ENCODE data around the gene EGLN3.

GRCh38 chr14:33943096-33943883, 7.6 kb downstream of the EGLN3 start:
- no peak for TF ChIP-seq CTCF (conservative IDR thresholded peaks at IDR 0.05)
- TF ChIP-seq EZH2 (IDR thresholded peaks at IDR 0.05; ENCODE audit: low read depth): no peak

Measured in PC-9 (cell line).